ENCODE data around the gene RIMBP2. TPM values are rescaled to one million over a fixed set of nuclear protein-coding genes. Genes with fewer than 3 reads are reported as not detected.

RIMBP2 gene
- total and polyA plus RNA-seq, 3 experiments from 2014 or later: not detected

GRCh38 chr12:130524759-130525158, 191.3 kb downstream of the RIMBP2 start:
- Mint-ChIP-seq H3K27ac (no peak overlapping the region), H3K4me3 (no peak overlapping the region), H3K9me3 (peaks cover 0 to 6% (median 3%) of the 10 kb centered on the region in 5 donors), H3K36me3 (no peaks in the 10 kb centered on the region), H3K4me1 (no peaks in the 10 kb centered on the region), H3K27me3 (peaks cover 7 to 31% of the 10 kb centered on the region in 2 donors)
- H3K27me3 ChIP-seq (ENCODE audit: insufficient read depth, low read length, poor library complexity, severe bottlenecking): no peaks in the 10 kb centered on the region
- no peak overlapping the region for H3K27ac ChIP-seq (ENCODE audit: low read depth, low read length)
- H3K4me1 ChIP-seq (ENCODE audit: insufficient read depth, low read length): no peaks in the 10 kb centered on the region
- no peak for DNase-seq
- no peak overlapping the region for H3K4me3 ChIP-seq (ENCODE audit: low read length)
- H3K9me3 ChIP-seq (ENCODE audit: low read length): no peaks in the 10 kb centered on the region
- ChIA-PET CTCF (no interaction called here), POLR2A (no interaction called here)
- no peaks in the 10 kb centered on the region for H3K36me3 ChIP-seq (ENCODE audit: insufficient read depth, low read length)

DNA sequence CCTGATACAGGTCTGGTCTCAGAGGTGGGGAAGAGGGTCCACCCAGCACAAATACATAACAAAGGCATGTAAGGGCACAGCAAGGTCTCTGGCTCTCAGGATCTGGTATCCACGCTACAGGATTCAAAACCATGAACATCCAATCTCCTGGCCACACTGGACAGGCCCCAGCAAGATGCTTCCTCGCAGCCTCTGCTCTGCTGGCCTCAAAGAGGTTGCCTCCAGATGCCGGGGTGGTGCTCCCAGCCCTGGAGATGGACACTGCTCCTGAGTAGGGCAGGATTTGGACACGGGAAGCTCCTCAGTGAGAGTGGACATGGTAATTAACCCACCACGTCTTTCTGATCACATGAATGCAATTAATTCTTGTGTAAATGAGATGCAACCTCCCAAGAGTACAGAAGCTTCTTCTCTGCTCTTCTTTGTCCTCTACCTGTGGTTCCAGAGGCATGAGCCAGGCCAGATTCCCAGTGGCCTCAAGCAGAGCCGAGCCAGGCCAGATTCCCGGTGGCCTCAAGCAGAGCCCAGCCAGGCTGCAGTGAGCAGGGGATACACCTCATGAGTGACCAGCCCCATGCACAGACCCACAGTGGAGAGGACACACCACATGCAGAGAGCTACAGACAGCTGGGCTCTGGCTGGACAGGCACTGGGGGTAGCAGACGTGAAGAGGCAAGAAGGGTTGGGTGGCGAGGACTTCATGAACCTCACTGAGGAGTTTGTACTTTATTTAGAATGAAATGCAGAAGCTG, 192.1 kb downstream of the RIMBP2 start:
- Histone ChIP-seq H3K27me3 (ENCODE audit: insufficient read depth, low read length, poor library complexity, severe bottlenecking) (no peaks in the 10 kb centered on the region), H3K27ac (ENCODE audit: low read depth, low read length) (no peak overlapping the region), H3K36me3 (ENCODE audit: insufficient read depth, low read length) (no peaks in the 10 kb centered on the region), H3K4me1 (ENCODE audit: insufficient read depth, low read length) (no peaks in the 10 kb centered on the region), H3K4me3 (ENCODE audit: low read length) (no peak overlapping the region), H3K9me3 (ENCODE audit: low read length) (no peaks in the 10 kb centered on the region)
- no peak for DNase-seq
- Mint-ChIP-seq H3K9me3 (peaks cover 0 to 8% (median 4%) of the 10 kb centered on the region in 5 donors), H3K4me3 (no peak overlapping the region), H3K36me3 (no peaks in the 10 kb centered on the region), H3K4me1 (no peaks in the 10 kb centered on the region), H3K27ac (no peak overlapping the region), H3K27me3 (peaks cover 7 to 27% of the 10 kb centered on the region in 2 donors)
- CTCF ChIA-PET: no interaction called here
- POLR2A ChIA-PET: no interaction called here

GRCh38 chr12:130523208-130523607, 192.9 kb downstream of the RIMBP2 start:
- Mint-ChIP-seq H3K27ac (no peak overlapping the region), H3K4me3 (no peak overlapping the region), H3K9me3 (peaks cover 0 to 8% (median 4%) of the 10 kb centered on the region in 5 donors), H3K27me3 (peaks cover 7 to 22% of the 10 kb centered on the region in 2 donors), H3K4me1 (no peaks in the 10 kb centered on the region), H3K36me3 (no peaks in the 10 kb centered on the region)
- no peak overlapping the region for H3K4me3 ChIP-seq (ENCODE audit: low read length)
- H3K4me1 ChIP-seq (ENCODE audit: insufficient read depth, low read length): no peaks in the 10 kb centered on the region
- ChIA-PET CTCF (no interaction called here), POLR2A (no interaction called here)
- H3K9me3 ChIP-seq (ENCODE audit: low read length): no peaks in the 10 kb centered on the region
- no peaks in the 10 kb centered on the region for H3K27me3 ChIP-seq (ENCODE audit: insufficient read depth, low read length, poor library complexity, severe bottlenecking)
- DNase-seq: no peak
- H3K36me3 ChIP-seq (ENCODE audit: insufficient read depth, low read length): no peaks in the 10 kb centered on the region
- no peak overlapping the region for H3K27ac ChIP-seq (ENCODE audit: low read depth, low read length)

- H3K36me3 Mint-ChIP-seq: no peaks in the 10 kb centered on the region
- no peak for DNase-seq
- POLR2A ChIA-PET: no interaction called here
- H3K27ac Mint-ChIP-seq: no peak overlapping the region
- no peaks in the 10 kb centered on the region for H3K4me1 Mint-ChIP-seq
- CTCF ChIA-PET: no interaction called here
- Histone ChIP-seq H3K36me3 (ENCODE audit: insufficient read depth, low read length) (no peaks in the 10 kb centered on the region), H3K27me3 (ENCODE audit: insufficient read depth, low read length, poor library complexity, severe bottlenecking) (no peaks in the 10 kb centered on the region), H3K9me3 (ENCODE audit: low read length) (no peaks in the 10 kb centered on the region), H3K27ac (ENCODE audit: low read depth, low read length) (no peak overlapping the region), H3K4me1 (ENCODE audit: insufficient read depth, low read length) (no peaks in the 10 kb centered on the region), H3K4me3 (ENCODE audit: low read length) (no peak overlapping the region)
- H3K4me3 Mint-ChIP-seq: no peak overlapping the region
- peaks cover 0 to 8% (median 4%) of the 10 kb centered on the region in 5 donors for H3K9me3 Mint-ChIP-seq
- peaks cover 5 to 20% of the 10 kb centered on the region in 2 donors for H3K27me3 Mint-ChIP-seq
Measured at GRCh38 chr12:130522244-130522834, 193.8 kb downstream of the RIMBP2 start.

GRCh38 chr12:130521375-130522124, 194.5 kb downstream of the RIMBP2 start:
- no peaks in the 10 kb centered on the region for H3K27me3 ChIP-seq (ENCODE audit: insufficient read depth, low read length, poor library complexity, severe bottlenecking)
- no peak overlapping the region for H3K4me3 ChIP-seq (ENCODE audit: low read length)
- ChIA-PET CTCF (no interaction called here), POLR2A (no interaction called here)
- Mint-ChIP-seq H3K4me3 (no peak overlapping the region), H3K27me3 (peaks cover 4 to 20% of the 10 kb centered on the region in 2 donors), H3K9me3 (peaks cover 0 to 8% (median 4%) of the 10 kb centered on the region in 5 donors), H3K4me1 (no peaks in the 10 kb centered on the region), H3K27ac (no peak overlapping the region), H3K36me3 (no peaks in the 10 kb centered on the region)
- no peak overlapping the region for H3K27ac ChIP-seq (ENCODE audit: low read depth, low read length)
- no peaks in the 10 kb centered on the region for H3K4me1 ChIP-seq (ENCODE audit: insufficient read depth, low read length)
- DNase-seq: no peak
- H3K36me3 ChIP-seq (ENCODE audit: insufficient read depth, low read length): no peaks in the 10 kb centered on the region
- H3K9me3 ChIP-seq (ENCODE audit: low read length): no peaks in the 10 kb centered on the region

- Histone ChIP-seq H3K27me3 (ENCODE audit: insufficient read depth, low read length, poor library complexity, severe bottlenecking) (no peaks in the 10 kb centered on the region), H3K36me3 (ENCODE audit: insufficient read depth, low read length) (no peaks in the 10 kb centered on the region), H3K27ac (ENCODE audit: low read depth, low read length) (no peak overlapping the region), H3K4me3 (ENCODE audit: low read length) (no peak overlapping the region), H3K4me1 (ENCODE audit: insufficient read depth, low read length) (no peaks in the 10 kb centered on the region), H3K9me3 (ENCODE audit: low read length) (no peaks in the 10 kb centered on the region)
- H3K27me3 Mint-ChIP-seq: peaks cover 4 to 20% of the 10 kb centered on the region in 2 donors
- ChIA-PET CTCF (no interaction called here), POLR2A (no interaction called here)
- no peak overlapping the region for H3K27ac Mint-ChIP-seq
- no peak overlapping the region for H3K4me3 Mint-ChIP-seq
- DNase-seq: no peak
- peaks cover 0 to 8% (median 4%) of the 10 kb centered on the region in 5 donors for H3K9me3 Mint-ChIP-seq
- no peaks in the 10 kb centered on the region for H3K36me3 Mint-ChIP-seq
- no peaks in the 10 kb centered on the region for H3K4me1 Mint-ChIP-seq
Measured at GRCh38 chr12:130520784-130521183, 195.3 kb downstream of the RIMBP2 start.

GRCh38 chr12:130517588-130517987, 198.5 kb downstream of the RIMBP2 start:
- Histone ChIP-seq H3K4me3 (ENCODE audit: low read length) (no peak overlapping the region), H3K27me3 (ENCODE audit: insufficient read depth, low read length, poor library complexity, severe bottlenecking) (no peaks in the 10 kb centered on the region), H3K9me3 (ENCODE audit: low read length) (no peaks in the 10 kb centered on the region), H3K4me1 (ENCODE audit: insufficient read depth, low read length) (no peaks in the 10 kb centered on the region), H3K27ac (ENCODE audit: low read depth, low read length) (no peak overlapping the region), H3K36me3 (ENCODE audit: insufficient read depth, low read length) (no peaks in the 10 kb centered on the region)
- peaks cover 2 to 5% (median 3%) of the 10 kb centered on the region in 5 donors for H3K9me3 Mint-ChIP-seq
- ChIA-PET POLR2A (no interaction called here), CTCF (no interaction called here)
- no peak overlapping the region for H3K4me3 Mint-ChIP-seq
- H3K27ac Mint-ChIP-seq: no peak overlapping the region
- H3K36me3 Mint-ChIP-seq: no peaks in the 10 kb centered on the region
- no peaks in the 10 kb centered on the region for H3K4me1 Mint-ChIP-seq
- H3K27me3 Mint-ChIP-seq: peaks cover 0 to 5% of the 10 kb centered on the region in 2 donors
- DNase-seq: no peak

DNA sequence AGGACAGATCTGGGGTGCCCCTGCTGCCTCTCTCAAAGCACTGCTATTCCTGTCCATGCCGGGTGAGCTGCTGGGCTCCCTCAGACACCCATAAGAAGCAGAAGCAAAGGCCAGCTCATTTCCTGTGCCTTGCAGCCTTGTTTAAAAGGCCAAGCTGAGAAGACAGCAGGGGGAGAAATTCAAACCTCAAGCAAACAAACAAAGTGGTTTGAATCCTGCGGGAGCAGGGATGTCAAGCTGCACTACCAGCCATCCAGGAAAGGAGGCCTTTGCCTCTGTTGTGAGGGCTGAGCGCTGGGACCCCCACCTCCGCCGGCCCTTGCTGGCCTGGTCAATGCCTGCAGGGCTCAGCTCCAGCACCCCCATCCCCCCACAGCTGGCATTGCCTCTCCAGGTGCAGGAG, 201.9 kb downstream of the RIMBP2 start:
- POLR2A ChIA-PET: no interaction called here
- H3K4me1 Mint-ChIP-seq: no peaks in the 10 kb centered on the region
- DNase-seq: no peak
- no peaks in the 10 kb centered on the region for H3K9me3 ChIP-seq (ENCODE audit: low read length)
- H3K4me3 Mint-ChIP-seq: no peak overlapping the region
- H3K4me3 ChIP-seq (ENCODE audit: low read length): no peak overlapping the region
- H3K9me3 Mint-ChIP-seq: peaks cover 0 to 7% (median 3%) of the 10 kb centered on the region in 5 donors
- no peaks in the 10 kb centered on the region for H3K4me1 ChIP-seq (ENCODE audit: insufficient read depth, low read length)
- no peaks in the 10 kb centered on the region for H3K36me3 ChIP-seq (ENCODE audit: insufficient read depth, low read length)
- peaks cover 0 to 6% of the 10 kb centered on the region in 2 donors for H3K27me3 Mint-ChIP-seq
- CTCF ChIA-PET: no interaction called here
- no peak overlapping the region for H3K27ac ChIP-seq (ENCODE audit: low read depth, low read length)
- no peaks in the 10 kb centered on the region for H3K36me3 Mint-ChIP-seq
- H3K27ac Mint-ChIP-seq: no peak overlapping the region
- H3K27me3 ChIP-seq (ENCODE audit: insufficient read depth, low read length, poor library complexity, severe bottlenecking): no peaks in the 10 kb centered on the region

Measured in CD8-positive, alpha-beta memory T cell (primary cell).